Measurements from ENCODE around the gene MRPL12.

MRPL12 gene

GRCh38 chr17:81702934-81703746, at the start of gene MRPL12 (continued):
- no peak for TF ChIP-seq ZNF362 (tag by site-specific recombination; IDR thresholded peaks at IDR 0.05)
- TF ChIP-seq, protein P1, sequence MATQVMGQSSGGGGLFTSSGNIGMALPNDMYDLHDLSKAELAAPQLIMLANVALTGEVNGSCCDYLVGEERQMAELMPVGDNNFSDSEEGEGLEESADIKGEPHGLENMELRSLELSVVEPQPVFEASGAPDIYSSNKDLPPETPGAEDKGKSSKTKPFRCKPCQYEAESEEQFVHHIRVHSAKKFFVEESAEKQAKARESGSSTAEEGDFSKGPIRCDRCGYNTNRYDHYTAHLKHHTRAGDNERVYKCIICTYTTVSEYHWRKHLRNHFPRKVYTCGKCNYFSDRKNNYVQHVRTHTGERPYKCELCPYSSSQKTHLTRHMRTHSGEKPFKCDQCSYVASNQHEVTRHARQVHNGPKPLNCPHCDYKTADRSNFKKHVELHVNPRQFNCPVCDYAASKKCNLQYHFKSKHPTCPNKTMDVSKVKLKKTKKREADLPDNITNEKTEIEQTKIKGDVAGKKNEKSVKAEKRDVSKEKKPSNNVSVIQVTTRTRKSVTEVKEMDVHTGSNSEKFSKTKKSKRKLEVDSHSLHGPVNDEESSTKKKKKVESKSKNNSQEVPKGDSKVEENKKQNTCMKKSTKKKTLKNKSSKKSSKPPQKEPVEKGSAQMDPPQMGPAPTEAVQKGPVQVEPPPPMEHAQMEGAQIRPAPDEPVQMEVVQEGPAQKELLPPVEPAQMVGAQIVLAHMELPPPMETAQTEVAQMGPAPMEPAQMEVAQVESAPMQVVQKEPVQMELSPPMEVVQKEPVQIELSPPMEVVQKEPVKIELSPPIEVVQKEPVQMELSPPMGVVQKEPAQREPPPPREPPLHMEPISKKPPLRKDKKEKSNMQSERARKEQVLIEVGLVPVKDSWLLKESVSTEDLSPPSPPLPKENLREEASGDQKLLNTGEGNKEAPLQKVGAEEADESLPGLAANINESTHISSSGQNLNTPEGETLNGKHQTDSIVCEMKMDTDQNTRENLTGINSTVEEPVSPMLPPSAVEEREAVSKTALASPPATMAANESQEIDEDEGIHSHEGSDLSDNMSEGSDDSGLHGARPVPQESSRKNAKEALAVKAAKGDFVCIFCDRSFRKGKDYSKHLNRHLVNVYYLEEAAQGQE (tag by site-specific recombination; IDR thresholded peaks at IDR 0.05): no peak
- TF ChIP-seq ZNF302 (tag by site-specific recombination; IDR thresholded peaks at IDR 0.05; ENCODE audit: low read depth): no peak
- no peak for TF ChIP-seq ZNF529 (tag by site-specific recombination; IDR thresholded peaks at IDR 0.05; ENCODE audit: insufficient replicate concordance)
- TF ChIP-seq SP3 (tag by site-specific recombination; IDR thresholded peaks at IDR 0.05): peak; percentile 77
- TF ChIP-seq, protein P2, sequence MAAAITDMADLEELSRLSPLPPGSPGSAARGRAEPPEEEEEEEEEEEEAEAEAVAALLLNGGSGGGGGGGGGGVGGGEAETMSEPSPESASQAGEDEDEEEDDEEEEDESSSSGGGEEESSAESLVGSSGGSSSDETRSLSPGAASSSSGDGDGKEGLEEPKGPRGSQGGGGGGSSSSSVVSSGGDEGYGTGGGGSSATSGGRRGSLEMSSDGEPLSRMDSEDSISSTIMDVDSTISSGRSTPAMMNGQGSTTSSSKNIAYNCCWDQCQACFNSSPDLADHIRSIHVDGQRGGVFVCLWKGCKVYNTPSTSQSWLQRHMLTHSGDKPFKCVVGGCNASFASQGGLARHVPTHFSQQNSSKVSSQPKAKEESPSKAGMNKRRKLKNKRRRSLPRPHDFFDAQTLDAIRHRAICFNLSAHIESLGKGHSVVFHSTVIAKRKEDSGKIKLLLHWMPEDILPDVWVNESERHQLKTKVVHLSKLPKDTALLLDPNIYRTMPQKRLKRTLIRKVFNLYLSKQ (tag by site-specific recombination; IDR thresholded peaks at IDR 0.05; ENCODE audit: borderline replicate concordance): no peak
- peak; percentile 91 for TF ChIP-seq ZNF324 (tag by site-specific recombination; IDR thresholded peaks at IDR 0.05)
- TF ChIP-seq ZBTB6 (tag by site-specific recombination; IDR thresholded peaks at IDR 0.05): no peak
- TF ChIP-seq ZFP37 (tag by site-specific recombination; IDR thresholded peaks at IDR 0.05): 0 out of 2 replicates have a peak, but pooled peaks have one; percentile 20
- TF ChIP-seq ZNF266 (tag by site-specific recombination; IDR thresholded peaks at IDR 0.05; ENCODE audit: low read depth): no peak
- TF ChIP-seq ZNF677 (tag by site-specific recombination; IDR thresholded peaks at IDR 0.05): peak; percentile 68
- TF ChIP-seq ZNF510 (tag by site-specific recombination; IDR thresholded peaks at IDR 0.05; ENCODE audit: insufficient replicate concordance): no peak
- no peak for TF ChIP-seq ZNF114 (tag by site-specific recombination; IDR thresholded peaks at IDR 0.05)
- TF ChIP-seq ZNF623 (tag by site-specific recombination; IDR thresholded peaks at IDR 0.05): no peak
- no peak for TF ChIP-seq ZNF791 (tag by site-specific recombination; IDR thresholded peaks at IDR 0.05)
- TF ChIP-seq ZNF600 (tag by site-specific recombination; IDR thresholded peaks at IDR 0.05): no peak
- TF ChIP-seq ZNF24 (tag by site-specific recombination; IDR thresholded peaks at IDR 0.05): 0 out of 2 replicates have a peak, but pooled peaks have one; percentile 46
- no peak for TF ChIP-seq EGR2 (tag by site-specific recombination; IDR thresholded peaks at IDR 0.05; ENCODE audit: low read depth)
- no peak; the same call in 1 of the 2 replicates for TF ChIP-seq ZNF2 (tag by site-specific recombination; IDR thresholded peaks at IDR 0.05)
- TF ChIP-seq, protein P3, sequence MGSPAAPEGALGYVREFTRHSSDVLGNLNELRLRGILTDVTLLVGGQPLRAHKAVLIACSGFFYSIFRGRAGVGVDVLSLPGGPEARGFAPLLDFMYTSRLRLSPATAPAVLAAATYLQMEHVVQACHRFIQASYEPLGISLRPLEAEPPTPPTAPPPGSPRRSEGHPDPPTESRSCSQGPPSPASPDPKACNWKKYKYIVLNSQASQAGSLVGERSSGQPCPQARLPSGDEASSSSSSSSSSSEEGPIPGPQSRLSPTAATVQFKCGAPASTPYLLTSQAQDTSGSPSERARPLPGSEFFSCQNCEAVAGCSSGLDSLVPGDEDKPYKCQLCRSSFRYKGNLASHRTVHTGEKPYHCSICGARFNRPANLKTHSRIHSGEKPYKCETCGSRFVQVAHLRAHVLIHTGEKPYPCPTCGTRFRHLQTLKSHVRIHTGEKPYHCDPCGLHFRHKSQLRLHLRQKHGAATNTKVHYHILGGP (tag by site-specific recombination; IDR thresholded peaks at IDR 0.05): no peak
- no peak; the same call in 1 of the 2 replicates for TF ChIP-seq KLF1 (tag by site-specific recombination; IDR thresholded peaks at IDR 0.05)
- TF ChIP-seq SETDB1 (IDR thresholded peaks at IDR 0.05; ENCODE audit: insufficient read length, low read length): no peak
- TF ChIP-seq ZEB2 (tag by site-specific recombination; IDR thresholded peaks at IDR 0.05): peak; percentile 83
- no peak for TF ChIP-seq GLI4 (tag by site-specific recombination; IDR thresholded peaks at IDR 0.05)
- TF ChIP-seq ZNF521 (tag by site-specific recombination; IDR thresholded peaks at IDR 0.05): no peak
- TF ChIP-seq ZNF449 (tag by site-specific recombination; IDR thresholded peaks at IDR 0.05): no peak
- peak; percentile 84 for TF ChIP-seq ZNF629 (tag by site-specific recombination; IDR thresholded peaks at IDR 0.05)
- peak; percentile 38; the same call in 1 of the 2 replicates for TF ChIP-seq ZNF610 (tag by site-specific recombination; IDR thresholded peaks at IDR 0.05; ENCODE audit: borderline replicate concordance)

All from HEK293 (cell line).